RCC 7860 (cell line): Measurements from ENCODE around the gene TDRD5.
A peak's percentile ranks its signal among the peaks of the same experiment; 100 is the strongest.
"Not testable (repeated sequence)": the region's sequence is repeated elsewhere in the genome, so short reads cannot be mapped to it uniquely, and the experiment has no call there.

ENCODE experiments used
- DNase-seq: peaks from one replicate; pipeline ENCODE4 v3.0.0-alpha.2; 2015; ENCODE audit warnings: low spot score
- FAIRE-seq: peaks from 2 replicates; lab custom pipeline; 2012; peaks lifted over from hg19 to GRCh38; lab: Jason Lieb, UNC

The TDRD5 gene

GRCh38 chr1:179591253-179591591, 410 bp upstream of the TDRD5 start:
- DNase-seq = no peak
- no peak for FAIRE-seq

- DNase-seq (no peak), FAIRE-seq (no peak)
These were observed 7.0 kb downstream of the TDRD5 start for GRCh38 chr1:179598631-179599030.

GRCh38 chr1:179599623-179600249, 8.1 kb downstream of the TDRD5 start:
- DNase-seq (peak; percentile 17), FAIRE-seq (peak; percentile 52)

GRCh38 chr1:179601093-179601492, 9.5 kb downstream of the TDRD5 start:
- no peak for FAIRE-seq
- no peak for DNase-seq

GRCh38 chr1:179612361-179612760, 20.7 kb downstream of the TDRD5 start:
- DNase-seq = no peak
- no peak for FAIRE-seq

GRCh38 chr1:179630719-179631118, 39.1 kb downstream of the TDRD5 start:
- FAIRE-seq (no peak), DNase-seq (no peak)

GRCh38 chr1:179632868-179633267, 41.2 kb downstream of the TDRD5 start:
- no peak for DNase-seq
- FAIRE-seq = no peak

- FAIRE-seq (no peak), DNase-seq (no peak)
These were observed 45.7 kb downstream of the TDRD5 start for GRCh38 chr1:179637211-179637860.

GRCh38 chr1:179661018-179661417, 69.4 kb downstream of the TDRD5 start:
- FAIRE-seq = no peak
- DNase-seq = no peak

GRCh38 chr1:179663810-179664209, 72.2 kb downstream of the TDRD5 start:
- no peak for DNase-seq
- FAIRE-seq = no peak

- no peak for DNase-seq
- FAIRE-seq = no peak
These were observed 86.2 kb downstream of the TDRD5 start for GRCh38 chr1:179677882-179678281.

GRCh38 chr1:179694530-179694929, 102.9 kb downstream of the TDRD5 start:
- not testable (repeated sequence) for FAIRE-seq, DNase-seq

GRCh38 chr1:179702946-179703539, 111.4 kb downstream of the TDRD5 start:
- DNase-seq (no peak), FAIRE-seq (no peak)

GRCh38 chr1:179706339-179706941, 114.8 kb downstream of the TDRD5 start:
- FAIRE-seq = no peak
- DNase-seq = peak; percentile 44

GRCh38 chr1:179707406-179707805, 115.8 kb downstream of the TDRD5 start:
- FAIRE-seq = no peak

GRCh38 chr1:179708434-179709195, 117.0 kb downstream of the TDRD5 start:
- DNase-seq (no peak), FAIRE-seq (no peak)

More at GRCh38 chr1:179707406-179707805, 115.8 kb downstream of the TDRD5 start:
- DNase-seq = no peak

GRCh38 chr1:179709841-179710329, 118.3 kb downstream of the TDRD5 start:
- FAIRE-seq (no peak), DNase-seq (no peak)

- no peak for FAIRE-seq
- DNase-seq = no peak
These were observed 122.5 kb downstream of the TDRD5 start for GRCh38 chr1:179714159-179714558.

- FAIRE-seq (no peak), DNase-seq (no peak)
These were observed 123.0 kb downstream of the TDRD5 start for GRCh38 chr1:179714623-179715022.

- no peak for FAIRE-seq
- DNase-seq = no peak
These were observed 127.6 kb downstream of the TDRD5 start for GRCh38 chr1:179719272-179719671.

GRCh38 chr1:179728271-179728670, 136.6 kb downstream of the TDRD5 start:
- no peak for DNase-seq
- no peak for FAIRE-seq
